Measurements from ENCODE around the gene LIN7C. TPM values are rescaled to one million over a fixed set of nuclear protein-coding genes. Genes with fewer than 3 reads are reported as not detected.

Gene LIN7C
- polyA plus RNA-seq, 1 donor from 2014 or later: 131 TPM

- Histone ChIP-seq H3K9me3 (ENCODE audit: low read length) (no peaks in the 10 kb centered on the region), H3K9me2 (ENCODE audit: insufficient read depth, low read length) (no peaks in the 10 kb centered on the region), H3K4me3 (ENCODE audit: low read length) (no peak overlapping the region), H3K27ac (ENCODE audit: low read length) (no peak overlapping the region), H3K9ac (ENCODE audit: low read length) (no peak overlapping the region), H4K20me1 (ENCODE audit: insufficient read depth) (no peaks in the 10 kb centered on the region), H3K4me2 (ENCODE audit: low read length) (no peak overlapping the region), H2AFZ (ENCODE audit: low read depth, low read length) (no peak overlapping the region), H3K36me3 (ENCODE audit: insufficient read depth, low read length) (no peaks in the 10 kb centered on the region), H3F3A (ENCODE audit: insufficient read depth, low read length, poor library complexity, severe bottlenecking) (no peaks in the 10 kb centered on the region), H3K79me2 (replicated peaks; ENCODE audit: insufficient read depth, low read length) (peaks cover 40% of the 10 kb centered on the region), H3K27me3 (ENCODE audit: insufficient read depth, low read depth, low read length) (no peaks in the 10 kb centered on the region)
- no peak for TF ChIP-seq MXI1 (conservative IDR thresholded peaks at IDR 0.05; ENCODE audit: poor library complexity, severe bottlenecking)
- no peak for TF ChIP-seq TAF1 (IDR thresholded peaks at IDR 0.05; ENCODE audit: low read depth)
- no peak for TF ChIP-seq CTCF (IDR thresholded peaks at IDR 0.05; ENCODE audit: poor library complexity, severe bottlenecking)
- TF ChIP-seq EZH2 (IDR thresholded peaks at IDR 0.05; ENCODE audit: borderline replicate concordance, insufficient read depth, low read length, poor library complexity, severe bottlenecking): no peak
- no peak for TF ChIP-seq SMC3 (conservative IDR thresholded peaks at IDR 0.05; ENCODE audit: poor library complexity)
- TF ChIP-seq REST (IDR thresholded peaks at IDR 0.05; ENCODE audit: borderline replicate concordance): no peak
- no peak for TF ChIP-seq EP300 (conservative IDR thresholded peaks at IDR 0.05; ENCODE audit: poor library complexity, severe bottlenecking)
- no peak for TF ChIP-seq RAD21 (conservative IDR thresholded peaks at IDR 0.05)
- TF ChIP-seq POLR2AphosphoS5 (IDR thresholded peaks at IDR 0.05): no peak
These were observed 48.4 kb downstream of the LIN7C start for GRCh38 chr11:27458182-27458581.

- no peaks in the 10 kb centered on the region for H4K20me1 ChIP-seq (ENCODE audit: insufficient read depth)
- H3K79me2 ChIP-seq (replicated peaks; ENCODE audit: insufficient read depth, low read length): peaks cover 30% of the 10 kb centered on the region
- H2AFZ ChIP-seq (ENCODE audit: low read depth, low read length): no peak overlapping the region
These were observed 49.7 kb downstream of the LIN7C start for GRCh38 chr11:27456795-27457329.

More at GRCh38 chr11:27456795-27457329, 49.7 kb downstream of the LIN7C start:
- no peak for TF ChIP-seq EZH2 (IDR thresholded peaks at IDR 0.05; ENCODE audit: borderline replicate concordance, insufficient read depth, low read length, poor library complexity, severe bottlenecking)
- no peak for TF ChIP-seq EP300 (conservative IDR thresholded peaks at IDR 0.05; ENCODE audit: poor library complexity, severe bottlenecking)
- no peak for TF ChIP-seq CTCF (IDR thresholded peaks at IDR 0.05; ENCODE audit: poor library complexity, severe bottlenecking)
- H3K9ac ChIP-seq (ENCODE audit: low read length): no peak overlapping the region
- H3K9me2 ChIP-seq (ENCODE audit: insufficient read depth, low read length): no peaks in the 10 kb centered on the region
- no peaks in the 10 kb centered on the region for H3K27me3 ChIP-seq (ENCODE audit: insufficient read depth, low read depth, low read length)
- no peaks in the 10 kb centered on the region for H3F3A ChIP-seq (ENCODE audit: insufficient read depth, low read length, poor library complexity, severe bottlenecking)
- no peak overlapping the region for H3K4me2 ChIP-seq (ENCODE audit: low read length)
- H3K4me3 ChIP-seq (ENCODE audit: low read length): no peak overlapping the region
- no peak overlapping the region for H3K27ac ChIP-seq (ENCODE audit: low read length)
- H3K36me3 ChIP-seq (ENCODE audit: insufficient read depth, low read length): no peaks in the 10 kb centered on the region
- no peaks in the 10 kb centered on the region for H3K9me3 ChIP-seq (ENCODE audit: low read length)
